ENCODE results near the gene EP400.

The EP400 gene

DNA sequence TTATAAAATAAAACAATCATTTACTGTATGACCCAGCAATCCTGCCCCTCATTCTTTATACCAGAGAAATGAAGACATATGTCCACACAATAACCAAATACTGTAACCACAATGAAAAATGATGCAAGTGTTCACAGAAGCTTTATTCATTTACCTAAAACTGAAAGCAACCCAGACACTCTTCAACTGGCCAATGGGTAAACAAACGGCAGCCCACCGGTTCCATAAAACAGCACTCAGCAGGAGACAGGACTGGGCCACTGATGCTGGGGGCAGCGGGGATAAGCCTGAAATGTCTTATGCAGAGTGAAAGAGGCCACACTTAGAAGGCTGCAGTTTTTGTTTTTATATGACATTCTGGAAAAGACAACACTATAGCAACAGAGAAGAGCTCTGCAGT, 179.3 kb downstream of the EP400 start:
- no peak for DNase-seq

DNA sequence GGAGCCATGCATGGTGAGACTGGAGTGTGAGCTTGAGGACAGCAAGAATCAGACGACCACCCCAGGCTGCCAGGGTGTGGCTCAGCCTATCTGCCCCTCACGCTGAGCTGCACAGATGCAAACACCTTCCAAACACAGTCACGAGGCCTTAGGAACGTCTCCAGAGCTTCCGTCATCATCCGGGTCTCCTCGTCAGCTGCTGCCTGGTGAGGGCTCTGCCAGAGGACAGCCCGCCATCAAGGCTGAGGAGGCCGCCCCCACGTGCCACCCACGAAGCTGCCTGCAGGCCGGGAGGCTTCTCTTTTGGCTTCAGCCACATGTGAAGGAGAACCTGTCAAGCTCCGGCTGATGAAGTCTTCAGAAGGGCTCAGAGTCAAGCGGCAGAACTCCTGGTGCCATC, 180.9 kb downstream of the EP400 start:
- no peak for DNase-seq

Data from NCI-H2171 treated with DMSO at 0.1 percent for 48 hours (cell line).